ENCODE measurements around the gene TBX2. TPM values are rescaled to one million over a fixed set of nuclear protein-coding genes. Genes with fewer than 3 reads are reported as not detected.

Gene TBX2
- total and polyA plus RNA-seq, 2 of the 13 experiments (the other 11 are each of a cell fraction or from before 2014, with no cell fraction given): 2.8 to 15.3 TPM

DNA sequence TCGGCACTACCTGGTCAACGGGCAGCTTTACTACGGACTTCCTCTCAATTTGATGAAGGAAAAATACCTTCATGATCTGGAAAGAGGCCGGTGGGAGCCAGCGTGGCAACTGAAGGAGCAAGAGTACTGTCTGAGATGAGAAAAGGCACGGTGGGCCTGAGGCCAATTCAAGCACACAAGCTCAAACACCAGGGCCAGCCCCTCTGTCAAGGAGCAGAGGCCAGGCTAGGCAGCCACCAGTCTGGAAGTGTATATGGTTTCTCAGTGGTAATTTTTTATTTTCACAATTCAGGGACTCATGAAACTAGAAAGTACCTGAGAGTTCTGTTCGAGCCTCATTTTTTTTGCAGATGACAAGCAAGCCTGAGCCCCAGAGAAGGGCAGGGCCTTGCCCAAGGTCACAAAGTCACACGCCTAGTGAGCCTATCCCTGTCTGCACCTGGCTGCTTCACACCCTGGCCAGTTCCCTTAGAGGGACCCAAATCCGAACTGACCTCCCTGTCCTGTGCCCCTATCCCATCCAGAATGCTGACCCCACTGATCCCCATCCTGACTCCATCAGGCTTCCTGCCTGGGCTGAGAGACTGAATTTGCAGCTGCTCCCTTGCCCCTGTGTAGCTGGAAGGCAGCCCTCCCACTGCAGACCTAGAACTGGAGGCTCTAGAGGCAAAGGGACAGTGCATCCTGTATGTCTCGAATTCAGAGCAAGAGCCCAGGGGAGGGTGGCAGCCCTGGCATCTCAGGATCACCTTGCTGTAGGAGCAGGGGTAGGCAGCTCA is 4.8 kb upstream of the TBX2 start (continued):
- TF ChIP-seq, protein P1, sequence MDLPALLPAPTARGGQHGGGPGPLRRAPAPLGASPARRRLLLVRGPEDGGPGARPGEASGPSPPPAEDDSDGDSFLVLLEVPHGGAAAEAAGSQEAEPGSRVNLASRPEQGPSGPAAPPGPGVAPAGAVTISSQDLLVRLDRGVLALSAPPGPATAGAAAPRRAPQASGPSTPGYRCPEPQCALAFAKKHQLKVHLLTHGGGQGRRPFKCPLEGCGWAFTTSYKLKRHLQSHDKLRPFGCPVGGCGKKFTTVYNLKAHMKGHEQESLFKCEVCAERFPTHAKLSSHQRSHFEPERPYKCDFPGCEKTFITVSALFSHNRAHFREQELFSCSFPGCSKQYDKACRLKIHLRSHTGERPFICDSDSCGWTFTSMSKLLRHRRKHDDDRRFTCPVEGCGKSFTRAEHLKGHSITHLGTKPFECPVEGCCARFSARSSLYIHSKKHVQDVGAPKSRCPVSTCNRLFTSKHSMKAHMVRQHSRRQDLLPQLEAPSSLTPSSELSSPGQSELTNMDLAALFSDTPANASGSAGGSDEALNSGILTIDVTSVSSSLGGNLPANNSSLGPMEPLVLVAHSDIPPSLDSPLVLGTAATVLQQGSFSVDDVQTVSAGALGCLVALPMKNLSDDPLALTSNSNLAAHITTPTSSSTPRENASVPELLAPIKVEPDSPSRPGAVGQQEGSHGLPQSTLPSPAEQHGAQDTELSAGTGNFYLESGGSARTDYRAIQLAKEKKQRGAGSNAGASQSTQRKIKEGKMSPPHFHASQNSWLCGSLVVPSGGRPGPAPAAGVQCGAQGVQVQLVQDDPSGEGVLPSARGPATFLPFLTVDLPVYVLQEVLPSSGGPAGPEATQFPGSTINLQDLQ (CRISPR knock-in tag; IDR thresholded peaks at IDR 0.05): no peak
- TF ChIP-seq MIXL1 (CRISPR knock-in tag; IDR thresholded peaks at IDR 0.05): no peak
- TF ChIP-seq SP140L (CRISPR knock-in tag; IDR thresholded peaks at IDR 0.05; ENCODE audit: borderline replicate concordance): no peak
- 0 out of 2 replicates have a peak, but pooled peaks have one; percentile 7 for TF ChIP-seq MED1 (CRISPR knock-in tag; IDR thresholded peaks at IDR 0.05)
- no peak for TF ChIP-seq MTF2 (CRISPR knock-in tag; IDR thresholded peaks at IDR 0.05; ENCODE audit: borderline replicate concordance)
- no peak for TF ChIP-seq ESRRA (CRISPR knock-in tag; IDR thresholded peaks at IDR 0.05; ENCODE audit: low read depth)
- no peak for TF ChIP-seq FOSL2 (CRISPR knock-in tag; IDR thresholded peaks at IDR 0.05)
- TF ChIP-seq, protein P2, sequence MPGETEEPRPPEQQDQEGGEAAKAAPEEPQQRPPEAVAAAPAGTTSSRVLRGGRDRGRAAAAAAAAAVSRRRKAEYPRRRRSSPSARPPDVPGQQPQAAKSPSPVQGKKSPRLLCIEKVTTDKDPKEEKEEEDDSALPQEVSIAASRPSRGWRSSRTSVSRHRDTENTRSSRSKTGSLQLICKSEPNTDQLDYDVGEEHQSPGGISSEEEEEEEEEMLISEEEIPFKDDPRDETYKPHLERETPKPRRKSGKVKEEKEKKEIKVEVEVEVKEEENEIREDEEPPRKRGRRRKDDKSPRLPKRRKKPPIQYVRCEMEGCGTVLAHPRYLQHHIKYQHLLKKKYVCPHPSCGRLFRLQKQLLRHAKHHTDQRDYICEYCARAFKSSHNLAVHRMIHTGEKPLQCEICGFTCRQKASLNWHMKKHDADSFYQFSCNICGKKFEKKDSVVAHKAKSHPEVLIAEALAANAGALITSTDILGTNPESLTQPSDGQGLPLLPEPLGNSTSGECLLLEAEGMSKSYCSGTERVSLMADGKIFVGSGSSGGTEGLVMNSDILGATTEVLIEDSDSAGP (CRISPR knock-in tag; IDR thresholded peaks at IDR 0.05; ENCODE audit: borderline replicate concordance): 0 out of 2 replicates have a peak, but pooled peaks have one; percentile 48
- TF ChIP-seq CCAR2 (optimal IDR thresholded peaks at IDR 0.05; ENCODE audit: low read depth, low read length): no peak
- TF ChIP-seq FOXM1 (CRISPR knock-in tag; IDR thresholded peaks at IDR 0.05): peak; percentile 97; the same call in 1 of the 2 replicates
- 0 out of 2 replicates have a peak, but pooled peaks have one; percentile 23 for TF ChIP-seq ZNF607 (CRISPR knock-in tag; IDR thresholded peaks at IDR 0.05; ENCODE audit: borderline replicate concordance)
- peak; percentile 51 for TF ChIP-seq YEATS4 (CRISPR knock-in tag; IDR thresholded peaks at IDR 0.05; ENCODE audit: borderline replicate concordance)
- no peak for TF ChIP-seq CREM (IDR thresholded peaks at IDR 0.05)
- no peak for TF ChIP-seq CREM (CRISPR knock-in tag; IDR thresholded peaks at IDR 0.05)
- TF ChIP-seq ZBTB1 (CRISPR knock-in tag; IDR thresholded peaks at IDR 0.05; ENCODE audit: borderline replicate concordance): no peak
- TF ChIP-seq MEIS2 (CRISPR knock-in tag; IDR thresholded peaks at IDR 0.05): no peak
- TF ChIP-seq POLR2AphosphoS5 (IDR thresholded peaks at IDR 0.05; ENCODE audit: low read depth, low read length): no peak
- no peak for TF ChIP-seq POLR2AphosphoS2 (IDR thresholded peaks at IDR 0.05; ENCODE audit: low read depth, low read length)
- peak; percentile 34; the same call in 1 of the 2 replicates for TF ChIP-seq ZSCAN30 (CRISPR knock-in tag; IDR thresholded peaks at IDR 0.05)
- peak; percentile 30; the same call in 1 of the 2 replicates for TF ChIP-seq SRY (CRISPR knock-in tag; IDR thresholded peaks at IDR 0.05)
- TF ChIP-seq ZFAT (CRISPR knock-in tag; conservative IDR thresholded peaks at IDR 0.05): no peak
- TF ChIP-seq, protein P3, sequence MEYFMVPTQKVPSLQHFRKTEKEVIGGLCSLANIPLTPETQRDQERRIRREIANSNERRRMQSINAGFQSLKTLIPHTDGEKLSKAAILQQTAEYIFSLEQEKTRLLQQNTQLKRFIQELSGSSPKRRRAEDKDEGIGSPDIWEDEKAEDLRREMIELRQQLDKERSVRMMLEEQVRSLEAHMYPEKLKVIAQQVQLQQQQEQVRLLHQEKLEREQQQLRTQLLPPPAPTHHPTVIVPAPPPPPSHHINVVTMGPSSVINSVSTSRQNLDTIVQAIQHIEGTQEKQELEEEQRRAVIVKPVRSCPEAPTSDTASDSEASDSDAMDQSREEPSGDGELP (IDR thresholded peaks at IDR 0.05; ENCODE audit: borderline replicate concordance, low read depth): no peak
- no peak for TF ChIP-seq PAX8 (CRISPR knock-in tag; IDR thresholded peaks at IDR 0.05; ENCODE audit: borderline replicate concordance)
- TF ChIP-seq MAF1 (CRISPR knock-in tag; IDR thresholded peaks at IDR 0.05; ENCODE audit: borderline replicate concordance): no peak
- TF ChIP-seq SPEN (CRISPR knock-in tag; IDR thresholded peaks at IDR 0.05; ENCODE audit: low read depth): no peak
- no peak for TF ChIP-seq CEBPB (IDR thresholded peaks at IDR 0.05; ENCODE audit: borderline replicate concordance, low read depth, low read length)
- TF ChIP-seq PHB2 (IDR thresholded peaks at IDR 0.05; ENCODE audit: partially characterized antibody): no peak
